Endothelial cell of umbilical vein (primary cell): Measurements from ENCODE around the gene TRRAP. TPM values are rescaled to one million over a fixed set of nuclear protein-coding genes. Genes with fewer than 3 reads are reported as not detected.

ENCODE experiments used
- BruUV-seq: library from RNA; stranded (reverse); fragments of 400-500 nt; replicated peaks from 2 replicates; lab custom pipeline; 2021; lab: Mats Ljungman, UMichigan
- CTCF ChIA-PET: fragments of 300-600, 350-600 bp; sonication (Branson Sonifier 250); formaldehyde crosslinking; loops from one replicate; lab custom pipeline; 2021; ENCODE audit warnings: antibody characterized with exemption, inconsistent platforms; lab: Charles Lee
- POLR2A ChIA-PET: fragments of 300-600, 350-600 bp; sonication (Branson Sonifier 250); formaldehyde crosslinking; loops from one replicate; lab custom pipeline; 2021; ENCODE audit warnings: antibody characterized with exemption, inconsistent platforms; lab: Charles Lee
- DNase-seq: peaks from one replicate; pipeline ENCODE4 v3.0.0-alpha.2; 2011; ENCODE audit warnings: low read depth, low spot score
- FAIRE-seq: peaks from 2 replicates; lab custom pipeline; 2011; peaks lifted over from hg19 to GRCh38; lab: Jason Lieb, UNC
- H2AFZ ChIP-seq: 2 replicates; pipeline ENCODE4 v1.6.0; 2012; ENCODE audit warnings: low read depth, low read length, control low read depth, inconsistent platforms
- H3K27ac ChIP-seq: 2 replicates; pipeline ENCODE4 v1.5.1; 2011; ENCODE audit warnings: low read depth, mild to moderate bottlenecking, control low read depth, low read length, moderate library complexity; ENCODE audit not compliant: insufficient read depth
- H3K27me3 ChIP-seq, 2 experiments: 2 replicates each; pipeline versions ENCODE4 v1.6.0 to v1.6.1; 2011; ENCODE audit warnings: low read length in 2 of 2, mixed read lengths in 1 of 2; ENCODE audit not compliant: control insufficient read depth in 2 of 2, insufficient read depth in 2 of 2
- H3K36me3 ChIP-seq, 2 experiments: 2 replicates in 1 of 2; 3 replicates in 1 of 2; pipeline ENCODE4 v1.5.1; 2011; ENCODE audit warnings: low read length in 2 of 2, mild to moderate bottlenecking in 1 of 2, moderate library complexity in 1 of 2; ENCODE audit not compliant: control insufficient read depth in 2 of 2, insufficient read depth in 2 of 2; ENCODE audit errors: extremely low read depth in 1 of 2
- H3K4me1 ChIP-seq: 3 replicates; pipeline ENCODE4 v1.5.1; 2011; ENCODE audit warnings: mild to moderate bottlenecking, low read length; ENCODE audit not compliant: control insufficient read depth, insufficient read depth; ENCODE audit errors: extremely low read depth
- H3K4me2 ChIP-seq: 2 replicates; pipeline ENCODE4 v1.6.1; 2011; ENCODE audit warnings: low read length, control low read depth, mixed read lengths; ENCODE audit not compliant: insufficient read depth
- H3K4me3 ChIP-seq, 3 experiments: fragments of 200-600 bp in 1 of 3; sonication (generic), shearing (Covaris generic) in 1 of 3; replicated peaks in 1 of 3; 2 replicates each; pipeline ENCODE4 v1.5.1; 2011 to 2016; ENCODE audit warnings: control low read depth in 3 of 3, low read length in 3 of 3, mild to moderate bottlenecking in 2 of 3, inconsistent platforms in 1 of 3, low read depth in 1 of 3, moderate library complexity in 1 of 3; ENCODE audit not compliant: insufficient read depth in 1 of 3
- H3K79me2 ChIP-seq: 2 replicates; pipeline ENCODE4 v1.6.0; 2012; ENCODE audit warnings: low read length, inconsistent platforms; ENCODE audit not compliant: control insufficient read depth, insufficient read depth
- H3K9ac ChIP-seq: replicated peaks from 2 replicates; pipeline ENCODE3; 2011; ENCODE audit warnings: low read length, control low read depth; ENCODE audit not compliant: insufficient read depth; ENCODE audit errors: extremely low read depth
- H3K9me1 ChIP-seq: replicated peaks from 3 replicates; pipeline ENCODE4 v1.6.0; 2011; ENCODE audit warnings: mild to moderate bottlenecking, low read length; ENCODE audit not compliant: control insufficient read depth, insufficient read depth; ENCODE audit errors: extremely low read depth
- H3K9me3 ChIP-seq: replicated peaks from 2 replicates; pipeline ENCODE4 v1.5.1; 2012; ENCODE audit warnings: low read length, inconsistent platforms; ENCODE audit not compliant: control insufficient read depth, insufficient read depth
- H4K20me1 ChIP-seq: replicated peaks from 2 replicates; pipeline ENCODE3; 2011; ENCODE audit warnings: mild to moderate bottlenecking, low read length; ENCODE audit not compliant: control insufficient read depth, insufficient read depth; ENCODE audit errors: extremely low read depth
- EZH2 ChIP-seq: IDR thresholded peaks from 2 replicates; pipeline ENCODE4 v1.6.1; 2012; ENCODE audit warnings: borderline replicate concordance, low read depth, mild to moderate bottlenecking, moderate library complexity, low read length, inconsistent platforms; ENCODE audit not compliant: severe bottlenecking
- FOS ChIP-seq: IDR thresholded peaks from 2 replicates; pipeline ENCODE4 v1.6.1; 2011; ENCODE audit warnings: mild to moderate bottlenecking, low read length, moderate library complexity, borderline replicate concordance; ENCODE audit not compliant: insufficient read depth
- JUN ChIP-seq: IDR thresholded peaks from 2 replicates; pipeline ENCODE4 v1.6.1; 2011; ENCODE audit warnings: borderline replicate concordance, low read depth; ENCODE audit not compliant: insufficient read length, insufficient read depth
- POLR2A ChIP-seq: IDR thresholded peaks from 2 replicates; pipeline ENCODE4 v1.6.1; 2012; ENCODE audit warnings: low read depth, mild to moderate bottlenecking, control low read depth, low read length
- dilution Hi-C: fragments of 300-500 bp; cut with MboI; formaldehyde crosslinking; loops from one replicate; pipeline ENCODE4 v1.15.0; 2019; ENCODE audit warnings: low sequenced_read_pairs; ENCODE audit not compliant: extremely low pct_ligation_motif_present
- intact Hi-C: fragments of 100-400 bp; cut with micrococcal nuclease; formaldehyde crosslinking; loops from one replicate; pipeline ENCODE4 v1.10.0; 2022
- polyA plus RNA-seq, 4 experiments: library from polyadenylated mRNA; depleted of rRNA in 3 of 4; stranded (reverse) in 3 of 4; unstranded in 1 of 4; fragments of >200 nt; gene quantifications; 2 replicates each; pipeline versions ENCODE4 v1.2.1 to v1.2.3, GENCODE V29; 2011 to 2012; ENCODE audit warnings: missing spikeins in 1 of 4
- total RNA-seq: library from RNA; stranded (reverse); gene quantifications from 2 replicates; pipeline ENCODE4 v1.2.3, GENCODE V29; 2021
- TF ChIP-seq, protein P1 (sequence below): IDR thresholded peaks from 2 replicates; pipeline ENCODE4 v1.6.1; 2011; ENCODE audit not compliant: insufficient read depth, insufficient read length

The TRRAP gene
- total and polyA plus RNA-seq, 2 donors (not counting 3 experiments of a cell fraction or from before 2014, with no cell fraction given) = 21.8 to 45.8 TPM

- H3K4me2 ChIP-seq = peak within 1 kb of the TSS; percentile 21
- ChIA-PET POLR2A (no interaction called here), CTCF (interaction anchor here (0.5 to 1.0 kb wide), 2 partner anchors 31 to 231 kb away, joined by 3 read pairs; no protein-coding TSS in a partner anchor)
- no peaks in the 10 kb centered on the region for H3K9me3 ChIP-seq
- no TSS peak for BruUV-seq
- no peaks in the 10 kb centered on the region for H3K9me1 ChIP-seq
- dilution Hi-C loops = no loop called here
- H3K27ac ChIP-seq = no peak within 1 kb of the TSS
- no peak within 1 kb of the TSS for H3K9ac ChIP-seq
- TF ChIP-seq FOS (no peak), EZH2 (peak; percentile 97)
- TF ChIP-seq, protein P1, sequence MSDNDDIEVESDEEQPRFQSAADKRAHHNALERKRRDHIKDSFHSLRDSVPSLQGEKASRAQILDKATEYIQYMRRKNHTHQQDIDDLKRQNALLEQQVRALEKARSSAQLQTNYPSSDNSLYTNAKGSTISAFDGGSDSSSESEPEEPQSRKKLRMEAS = no peak
- intact Hi-C loops = no loop called here
- no peaks in the 10 kb centered on the region for H3K79me2 ChIP-seq
- H3K4me3 ChIP-seq = peak within 1 kb of the TSS in 1 of 3 experiments; percentile 19
- peaks cover 23 to 24% of the 10 kb centered on the region in 2 experiments for H3K27me3 ChIP-seq
- H3K4me1 ChIP-seq = no peaks in the 10 kb centered on the region
- H4K20me1 ChIP-seq = no peaks in the 10 kb centered on the region
- DNase-seq = no peak
- no peak for FAIRE-seq
- H3K36me3 ChIP-seq = no peaks in the 10 kb centered on the region
- H2AFZ ChIP-seq = no peak within 1 kb of the TSS
Measured at GRCh38 chr7:98869597-98870120, 8.7 kb upstream of the TRRAP start, which contains the start of gene TMEM130. TMEM130 (minus strand) TSS chr7:98870014; CDS start chr7:98869861, 153 bp downstream.

- no peaks in the 10 kb centered on the region for H4K20me1 ChIP-seq
- no peaks in the 10 kb centered on the region for H3K9me3 ChIP-seq
- ChIA-PET POLR2A (no interaction called here), CTCF (interaction anchor here (0.5 to 1.0 kb wide), 2 partner anchors 32 to 230 kb away, joined by 3 read pairs; no protein-coding TSS in a partner anchor)
- FAIRE-seq = no peak
- TF ChIP-seq EZH2 (peak; percentile 15), POLR2A (no peak), JUN (no peak)
- peaks cover 23 to 24% of the 10 kb centered on the region in 2 experiments for H3K27me3 ChIP-seq
- H2AFZ ChIP-seq = no peak overlapping the region
- H3K9ac ChIP-seq = no peak overlapping the region
- H3K4me2 ChIP-seq = peak overlapping the region; percentile 21
- no TSS peak for BruUV-seq
- no peaks in the 10 kb centered on the region for H3K4me1 ChIP-seq
- H3K4me3 ChIP-seq = peak overlapping the region in 1 of 3 experiments; percentile 19
- no peaks in the 10 kb centered on the region for H3K79me2 ChIP-seq
- H3K9me1 ChIP-seq = no peaks in the 10 kb centered on the region
- dilution Hi-C loops (no loop called here), intact Hi-C loops (no loop called here)
- H3K27ac ChIP-seq = no peak overlapping the region
- DNase-seq = no peak
- H3K36me3 ChIP-seq = no peaks in the 10 kb centered on the region
Measured at GRCh38 chr7:98870121-98870651, 8.1 kb upstream of the TRRAP start.
